GM13977 (cell line): ENCODE measurements around the gene IMMP2L.

Experiments
- DNase-seq: peaks from one replicate; pipeline ENCODE4 v3.0.0; 2012; ENCODE audit warnings: low spot score
- CTCF ChIP-seq: IDR thresholded peaks from 2 replicates; pipeline ENCODE4 v1.5.1; 2012; ENCODE audit warnings: mild to moderate bottlenecking, control low read depth; ENCODE audit not compliant: insufficient read depth; ENCODE audit errors: extremely low read depth, missing control alignments
- in situ Hi-C: fragments of 300-500 bp; cut with MboI; formaldehyde crosslinking; loops from one replicate; pipeline ENCODE4 v1.12.0; 2022; ENCODE audit warnings: low sequenced_read_pairs, low pct_unique_long_range_greater_than_20kb, mixed read lengths, inconsistent platforms; ENCODE audit not compliant: unreplicated experiment

The IMMP2L gene

GRCh38 chr7:110804501-110804900, 757.8 kb downstream of the IMMP2L start:
- no peak for DNase-seq
- in situ Hi-C loops, result no loop called here
- TF ChIP-seq CTCF, result no peak

GRCh38 chr7:110803602-110804143, 758.6 kb downstream of the IMMP2L start:
- DNase-seq, result no peak
- in situ Hi-C loops, result no loop called here
- TF ChIP-seq CTCF, result no peak

- no peak for TF ChIP-seq CTCF
- no peak for DNase-seq
- in situ Hi-C loops, result no loop called here
Measured at GRCh38 chr7:110801502-110801901, 760.8 kb downstream of the IMMP2L start.

GRCh38 chr7:110800984-110801383, 761.3 kb downstream of the IMMP2L start:
- in situ Hi-C loops, result no loop called here
- no peak for TF ChIP-seq CTCF
- DNase-seq, result no peak

- TF ChIP-seq CTCF, result no peak
- DNase-seq, result no peak
- in situ Hi-C loops, result no loop called here
Measured at GRCh38 chr7:110797656-110798055, 764.6 kb downstream of the IMMP2L start.

GRCh38 chr7:110790992-110791391, 771.3 kb downstream of the IMMP2L start:
- in situ Hi-C loops, result no loop called here
- DNase-seq, result no peak

More at GRCh38 chr7:110790992-110791391, 771.3 kb downstream of the IMMP2L start:
- TF ChIP-seq CTCF, result no peak
